HepG2 (cell line): ENCODE measurements around the gene CAMK2D. TPM values are rescaled to one million over a fixed set of nuclear protein-coding genes. Genes with fewer than 3 reads are reported as not detected.

Experiments
- ATAC-seq: fragments of 200-7000 bp; cut with Tn5 transposase; 3 replicates; pipeline ENCODE4 v1.9.1; 2020; ENCODE audit warnings: mild to moderate bottlenecking, moderate library complexity
- BruUV-seq: library from RNA; stranded (reverse); fragments of 400-500 nt; replicated peaks from 2 replicates; lab custom pipeline; 2021; lab: Mats Ljungman, UMichigan
- CTCF ChIA-PET: fragments of 300-600 bp; formaldehyde crosslinking; extraction: SDS; loops from one replicate; lab custom pipeline; 2021; ENCODE audit warnings: low total read pairs, inconsistent platforms, low intra/inter-chr PET ratio; lab: Yijun Ruan, JAX
- POLR2A ChIA-PET: fragments of 350-600 bp; sonication (Branson Sonifier 250); formaldehyde crosslinking; loops from one replicate; lab custom pipeline; 2020; ENCODE audit warnings: antibody characterized with exemption, inconsistent platforms; lab: Yijun Ruan, JAX
- DNase-seq: peaks from one replicate; pipeline ENCODE4 v3.0.0-alpha.2; 2015; ENCODE audit warnings: low spot score
- FAIRE-seq: peaks from 3 replicates; lab custom pipeline; 2011; peaks lifted over from hg19 to GRCh38; lab: Jason Lieb, UNC
- H2AFZ ChIP-seq: one replicate; pipeline ENCODE4 v1.6.1; 2011; ENCODE audit warnings: low read length, inconsistent platforms
- H3K27ac ChIP-seq: fragments of 300-600 bp; 3 replicates; pipeline ENCODE4 v1.8.0; 2011; ENCODE audit warnings: mixed run types, mild to moderate bottlenecking, mixed read lengths, low read length, inconsistent platforms; ENCODE audit not compliant: insufficient read depth; ENCODE audit errors: extremely low read length
- H3K27me3 ChIP-seq, 2 experiments: fragments of 200-600 bp in 1 of 2; 2 replicates in 1 of 2; 3 replicates in 1 of 2; pipeline versions ENCODE4 v1.6.0 to v1.8.0; 2011; ENCODE audit warnings: low read length in 2 of 2, mild to moderate bottlenecking in 2 of 2, moderate library complexity in 2 of 2, inconsistent platforms in 1 of 2; ENCODE audit not compliant: insufficient read depth in 2 of 2, control insufficient read depth in 1 of 2
- H3K36me3 ChIP-seq, 2 experiments: fragments of 200-600 bp in 1 of 2; replicated peaks in 1 of 2; 2 replicates in 1 of 2; 3 replicates in 1 of 2; pipeline versions ENCODE4 v1.5.1 to v1.8.0; 2011; ENCODE audit warnings: low read length in 2 of 2, inconsistent platforms in 1 of 2; ENCODE audit not compliant: insufficient read depth in 2 of 2, control insufficient read depth in 1 of 2
- H3K4me1 ChIP-seq: 2 replicates; pipeline ENCODE4 v1.5.1; 2012; ENCODE audit warnings: low read length, inconsistent platforms; ENCODE audit not compliant: insufficient read depth
- H3K4me2 ChIP-seq: 2 replicates; pipeline ENCODE4 v1.6.0; 2011; ENCODE audit warnings: low read depth, low read length, inconsistent platforms
- H3K4me3 ChIP-seq, 3 experiments: fragments of 200-600 bp in 1 of 3; sonication (generic), shearing (Covaris generic) in 1 of 3; replicated peaks in 1 of 3; 2 replicates each; pipeline ENCODE4 v1.5.1; 2011 to 2016; ENCODE audit warnings: low read length in 3 of 3, inconsistent platforms in 2 of 3, low read depth in 2 of 3, mild to moderate bottlenecking in 2 of 3, control low read depth in 1 of 3, mixed read lengths in 1 of 3; ENCODE audit not compliant: insufficient read depth in 1 of 3
- H3K79me2 ChIP-seq: one replicate; pipeline ENCODE4 v1.6.1; 2011; ENCODE audit warnings: low read length, inconsistent platforms; ENCODE audit not compliant: insufficient read depth
- H3K9ac ChIP-seq: 2 replicates; pipeline ENCODE4 v1.6.0; 2011; ENCODE audit warnings: mild to moderate bottlenecking, low read depth, low read length, inconsistent platforms; ENCODE audit not compliant: insufficient read depth
- H3K9me3 ChIP-seq: 2 replicates; pipeline ENCODE4 v1.5.1; 2012; ENCODE audit warnings: mild to moderate bottlenecking, low read length
- H4K20me1 ChIP-seq: 2 replicates; pipeline ENCODE4 v1.6.0; 2011; ENCODE audit warnings: inconsistent platforms, mild to moderate bottlenecking, low read length, moderate library complexity; ENCODE audit not compliant: insufficient read depth
- DMTF1 ChIP-seq: sonication (generic); formaldehyde crosslinking; IDR thresholded peaks from 2 replicates; pipeline ENCODE4 v1.4.0; 2020; ENCODE audit warnings: mild to moderate bottlenecking, missing genetic modification reagents
- GMEB1 ChIP-seq: sonication (generic); formaldehyde crosslinking; IDR thresholded peaks from 2 replicates; pipeline ENCODE4 v1.5.1; 2020; ENCODE audit warnings: missing genetic modification reagents, mild to moderate bottlenecking, borderline replicate concordance
- HNF4A ChIP-seq: sonication (generic); formaldehyde crosslinking; IDR thresholded peaks from 2 replicates; pipeline ENCODE4 v1.4.0; 2020; ENCODE audit warnings: missing genetic modification reagents
- TAF15 ChIP-seq: fragments of 200-400 bp; formaldehyde crosslinking; IDR thresholded peaks from one replicate; pipeline ENCODE4 v1.6.1; 2018; ENCODE audit warnings: mild to moderate bottlenecking, low read depth, low read length; ENCODE audit not compliant: poor library complexity, severe bottlenecking
- ZKSCAN1 ChIP-seq: fragments of 150-350 bp; IDR thresholded peaks from 2 replicates; pipeline ENCODE4 v1.6.1; 2014; ENCODE audit warnings: low read length
- WGBS: methylation state at CpG from one replicate; pipeline ENCODE4 v1.1.6; 2017; ENCODE audit warnings: low lambda C conversion rate; 5-methylcytosine and 5-hydroxymethylcytosine counted together
- in situ Hi-C: cut with HindIII; loops from 2 replicates; pipeline ENCODE4 v1.10.0; 2017; ENCODE audit warnings: low pct_unique_long_range_greater_than_20kb; ENCODE audit not compliant: extremely low pct_ligation_motif_present
- intact Hi-C: fragments of 100-400 bp; cut with micrococcal nuclease; formaldehyde crosslinking; loops from one replicate; pipeline ENCODE4 v1.10.0; 2022; ENCODE audit not compliant: unreplicated experiment
- polyA plus RNA-seq, 8 experiments: library from polyadenylated mRNA; depleted of rRNA in 3 of 8; stranded (reverse) in 7 of 8; unstranded in 1 of 8; fragments of >200 nt; fragmentation: Illumina TruSeq in 4 of 8; extraction: Trizol in 4 of 8; gene quantifications; 2 replicates each; pipeline versions ENCODE4 v1.2.1 to v1.2.3, GENCODE V29; 2011 to 2016; ENCODE audit warnings: low read depth in 4 of 8, missing spikeins in 1 of 8, mixed read lengths in 1 of 8; ENCODE audit not compliant: insufficient read depth in 1 of 8
- total RNA-seq, 5 experiments: library from RNA; depleted of rRNA; stranded (reverse); fragments of >200 nt; fragmentation: Illumina TruSeq; extraction: Trizol; gene quantifications; 2 replicates each; pipeline ENCODE4 v1.2.3, GENCODE V29; 2016; ENCODE audit warnings: low read depth in 1 of 5

The CAMK2D gene
- total and polyA plus RNA-seq, 2 of the 13 experiments (the other 11 are each of a cell fraction or from before 2014, with no cell fraction given), result 18.0 to 65.4 TPM

GRCh38 chr4:113449410-113449974 lies 312.0 kb downstream of the CAMK2D start:
- in situ Hi-C loops (no loop called here), intact Hi-C loops (no loop called here)
- POLR2A ChIA-PET, result no interaction called here
- Histone ChIP-seq H2AFZ (no peak overlapping the region), H3K27ac (no peak overlapping the region), H3K9me3 (no peaks in the 10 kb centered on the region), H3K9ac (no peak overlapping the region), H3K79me2 (no peaks in the 10 kb centered on the region), H3K4me2 (no peak overlapping the region), H4K20me1 (no peaks in the 10 kb centered on the region), H3K4me1 (peaks cover 14% of the 10 kb centered on the region), H3K4me3 (no peak overlapping the region), H3K36me3 (0 out of 5 replicates have a peak, but pooled peaks cover 0 to 3% of the 10 kb centered on the region in 2 experiments), H3K27me3 (no peaks in the 10 kb centered on the region)
- CTCF ChIA-PET, result no interaction called here
- TF ChIP-seq ZKSCAN1 (no peak), TAF15 (no peak), GMEB1 (no peak)
- FAIRE-seq (no peak), ATAC-seq (no peak), DNase-seq (no peak)
- 45% methylated on average over 1 of the region's 1 CpG for WGBS
- BruUV-seq, result no TSS peak

- H2AFZ ChIP-seq, result no peak overlapping the region
- H3K4me3 ChIP-seq, result no peak overlapping the region
- no peaks in the 10 kb centered on the region for H3K27me3 ChIP-seq
- POLR2A ChIA-PET, result interaction anchor here (1.0 kb wide), 1 partner anchor 20 kb away, joined by 3 read pairs; no protein-coding TSS in a partner anchor
- H4K20me1 ChIP-seq, result no peaks in the 10 kb centered on the region
- BruUV-seq, result no TSS peak
- H3K4me2 ChIP-seq, result no peak overlapping the region; the same call in 1 of the 2 replicates
- WGBS, result 17% methylated on average over 4 of the region's 4 CpGs
- no peak overlapping the region for H3K27ac ChIP-seq
- no peaks in the 10 kb centered on the region for H3K36me3 ChIP-seq
- in situ Hi-C loops, result no loop called here
- FAIRE-seq, result no peak
- peaks cover 14% of the 10 kb centered on the region for H3K4me1 ChIP-seq
- 0 out of 2 replicates have a peak, but pooled peaks have one; percentile 11 for TF ChIP-seq HNF4A (CRISPR knock-in tag)
- TF ChIP-seq DMTF1, result no peak
- TF ChIP-seq, all 625 proteins: peak for 1
- intact Hi-C loops, result no loop called here
- CTCF ChIA-PET, result no interaction called here
- Histone ChIP-seq H3K9ac (no peak overlapping the region), H3K79me2 (no peaks in the 10 kb centered on the region), H3K9me3 (no peaks in the 10 kb centered on the region)
- ATAC-seq (no peak; the same call in 2 of the 3 replicates), DNase-seq (no peak)
Measured at GRCh38 chr4:113447769-113448168, 313.8 kb downstream of the CAMK2D start.
